ENCODE data around the gene C6orf89.

DNA sequence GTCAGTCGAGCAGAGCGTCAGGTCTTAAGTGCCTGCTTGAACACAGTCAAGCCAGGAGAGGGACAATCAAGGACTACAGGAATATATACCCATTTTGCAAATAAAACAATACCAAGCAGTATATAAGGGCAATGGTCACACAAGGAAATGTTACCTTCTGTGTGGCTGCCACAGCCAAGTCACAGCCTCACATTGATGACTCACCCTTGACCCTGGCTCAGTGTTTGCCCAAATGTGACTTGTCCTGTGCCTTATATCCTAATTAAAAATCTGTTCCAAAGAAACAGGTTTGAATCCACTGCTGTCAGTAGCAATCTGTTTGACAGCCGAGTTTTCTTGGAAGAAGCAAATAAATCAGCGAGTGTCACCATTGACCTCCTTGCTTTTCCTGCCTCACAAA lies 34.3 kb downstream of the C6orf89 start:
- TF ChIP-seq EZH2 (IDR thresholded peaks at IDR 0.05; ENCODE audit: insufficient read depth, poor library complexity, severe bottlenecking), result no peak
- TF ChIP-seq EZH2phosphoT487 (IDR thresholded peaks at IDR 0.05; ENCODE audit: insufficient read depth, low read depth), result no peak
